Left lobe of liver (tissue), 2 donors: Measurements from ENCODE around the gene TDRD12. TPM values are rescaled to one million over a fixed set of nuclear protein-coding genes. Genes with fewer than 3 reads are reported as not detected.

Experiments
- ATAC-seq: fragments of 200-7000 bp; cut with Tn5 transposase; one replicate; pipeline ENCODE4 v1.9.1; 2020; ENCODE audit warnings: mild to moderate bottlenecking, moderate library complexity
- DNase-seq: peaks from one replicate; pipeline ENCODE4 v3.0.0-alpha.2; 2020; ENCODE audit warnings: low spot score
- total RNA-seq: library from RNA; stranded (reverse); gene quantifications from one replicate; pipeline ENCODE4 v1.2.1, GENCODE V29; 2021
- donor health status: DM: no; HTN: no; CAD: no; lungs with moderate emphysema.
- donor health status: DM: no; HTN: yes; CAD: no.

Gene TDRD12, protein sequence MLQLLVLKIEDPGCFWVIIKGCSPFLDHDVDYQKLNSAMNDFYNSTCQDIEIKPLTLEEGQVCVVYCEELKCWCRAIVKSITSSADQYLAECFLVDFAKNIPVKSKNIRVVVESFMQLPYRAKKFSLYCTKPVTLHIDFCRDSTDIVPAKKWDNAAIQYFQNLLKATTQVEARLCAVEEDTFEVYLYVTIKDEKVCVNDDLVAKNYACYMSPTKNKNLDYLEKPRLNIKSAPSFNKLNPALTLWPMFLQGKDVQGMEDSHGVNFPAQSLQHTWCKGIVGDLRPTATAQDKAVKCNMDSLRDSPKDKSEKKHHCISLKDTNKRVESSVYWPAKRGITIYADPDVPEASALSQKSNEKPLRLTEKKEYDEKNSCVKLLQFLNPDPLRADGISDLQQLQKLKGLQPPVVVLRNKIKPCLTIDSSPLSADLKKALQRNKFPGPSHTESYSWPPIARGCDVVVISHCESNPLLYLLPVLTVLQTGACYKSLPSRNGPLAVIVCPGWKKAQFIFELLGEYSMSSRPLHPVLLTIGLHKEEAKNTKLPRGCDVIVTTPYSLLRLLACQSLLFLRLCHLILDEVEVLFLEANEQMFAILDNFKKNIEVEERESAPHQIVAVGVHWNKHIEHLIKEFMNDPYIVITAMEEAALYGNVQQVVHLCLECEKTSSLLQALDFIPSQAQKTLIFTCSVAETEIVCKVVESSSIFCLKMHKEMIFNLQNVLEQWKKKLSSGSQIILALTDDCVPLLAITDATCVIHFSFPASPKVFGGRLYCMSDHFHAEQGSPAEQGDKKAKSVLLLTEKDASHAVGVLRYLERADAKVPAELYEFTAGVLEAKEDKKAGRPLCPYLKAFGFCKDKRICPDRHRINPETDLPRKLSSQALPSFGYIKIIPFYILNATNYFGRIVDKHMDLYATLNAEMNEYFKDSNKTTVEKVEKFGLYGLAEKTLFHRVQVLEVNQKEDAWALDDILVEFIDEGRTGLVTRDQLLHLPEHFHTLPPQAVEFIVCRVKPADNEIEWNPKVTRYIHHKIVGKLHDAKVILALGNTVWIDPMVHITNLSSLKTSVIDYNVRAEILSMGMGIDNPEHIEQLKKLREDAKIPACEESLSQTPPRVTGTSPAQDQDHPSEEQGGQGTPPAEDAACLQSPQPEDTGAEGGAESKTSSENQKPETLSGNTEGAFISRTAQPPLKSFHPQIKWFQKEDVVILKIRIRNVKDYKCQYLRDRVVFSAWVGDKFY (N-terminal part only)
- total RNA-seq = not detected

DNA sequence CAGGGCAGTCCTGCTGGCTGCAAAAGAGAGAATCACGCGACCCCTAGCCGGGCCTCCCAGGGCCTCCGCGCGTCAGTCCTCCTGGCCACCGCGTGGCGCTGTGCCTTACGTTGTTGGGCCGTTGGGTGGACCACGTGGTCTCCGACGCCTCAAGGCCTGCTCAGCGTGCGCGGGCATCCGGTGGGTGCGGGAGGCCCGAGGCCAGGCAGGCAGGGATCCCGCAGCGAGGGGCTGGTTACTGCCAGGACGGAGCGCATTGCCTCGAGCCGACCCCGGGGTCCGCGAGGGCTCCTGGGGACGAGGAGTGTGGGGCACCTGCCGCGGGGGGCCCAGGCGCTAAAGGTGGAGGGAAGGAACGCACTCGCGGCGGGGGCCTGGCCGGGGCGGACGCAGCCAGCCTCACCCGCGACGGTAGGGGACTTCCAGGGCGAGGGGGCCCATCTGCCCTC, at the start of gene TDRD12:
Gene TDRD12 (plus strand): TSS at position 157 of the 449 bp plus-strand sequence. CDS start 306 bp downstream, outside the sequence.
- no peak for ATAC-seq
- DNase-seq = no peak

DNA sequence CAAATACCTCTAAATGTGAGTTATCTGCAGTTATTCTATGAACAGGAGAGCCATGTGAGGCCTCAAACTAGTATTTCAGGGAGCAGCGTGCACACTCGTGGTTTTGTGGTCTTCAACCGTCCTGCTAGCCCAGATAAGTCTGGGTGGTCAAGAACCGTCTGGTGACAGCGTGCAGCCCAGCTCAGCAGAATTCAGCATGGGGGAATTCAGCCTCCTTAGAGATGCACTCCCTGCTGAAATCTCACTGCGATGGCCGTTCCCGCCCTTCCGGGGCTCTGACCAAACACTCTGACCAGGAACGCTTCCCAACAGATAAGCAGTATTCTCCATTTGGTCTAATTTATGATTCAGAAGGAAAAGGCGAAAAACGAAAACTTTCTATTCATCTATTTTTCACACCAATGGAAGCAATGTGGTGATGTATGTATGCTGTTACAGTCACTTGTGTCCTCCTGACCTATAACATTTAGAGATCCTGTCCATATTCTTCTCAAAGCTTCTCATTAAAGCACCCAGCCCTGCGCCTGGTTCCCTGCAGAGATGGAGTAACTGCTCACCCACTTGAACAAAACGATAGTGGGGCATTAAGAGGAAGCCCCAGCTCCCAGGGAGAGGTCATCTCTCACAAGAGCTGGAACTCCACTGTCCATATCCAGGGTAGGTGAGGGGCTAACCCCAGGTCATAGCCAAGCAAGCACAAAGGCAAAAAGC, 47.5 kb upstream of the TDRD12 start:
- ATAC-seq (no peak), DNase-seq (no peak)

DNA sequence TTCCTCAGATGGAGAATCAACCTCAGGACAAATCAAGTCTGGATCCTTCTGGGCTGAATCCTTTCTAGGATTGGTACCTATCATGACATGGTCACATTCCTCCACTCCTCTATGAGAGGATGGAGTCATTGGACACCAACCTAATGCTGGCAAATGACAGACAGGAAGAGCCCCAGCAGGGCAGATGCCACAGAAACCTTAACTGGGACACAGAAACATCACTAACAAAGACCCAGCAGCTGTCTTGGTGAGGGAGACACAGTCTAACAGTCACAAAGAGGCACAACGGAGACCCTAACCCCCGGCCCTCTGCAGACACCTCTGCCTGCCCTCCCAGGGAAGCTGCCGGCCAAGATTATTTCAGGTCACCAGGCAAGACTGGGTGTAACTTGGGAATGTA, 46.7 kb upstream of the TDRD12 start:
- DNase-seq (no peak), ATAC-seq (no peak)

DNA sequence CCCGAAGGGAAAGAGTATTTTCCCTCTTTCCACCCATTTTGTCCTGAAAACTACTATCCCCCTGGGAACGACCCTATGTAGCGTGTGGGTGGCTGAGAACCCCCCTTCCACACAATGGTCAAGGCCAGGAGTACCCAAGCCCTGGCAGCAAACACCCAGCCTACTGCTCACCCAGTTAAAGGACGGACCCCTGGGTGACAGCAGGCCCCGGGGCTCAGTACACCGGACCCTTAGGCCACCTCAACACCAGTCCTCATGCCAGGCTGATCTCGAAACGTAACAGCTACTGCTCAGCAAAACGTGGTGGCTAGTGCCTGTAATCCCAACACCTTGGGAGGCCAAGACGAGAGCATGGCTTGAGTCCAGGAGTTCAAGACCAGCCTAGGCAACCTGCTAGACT, 46.0 kb upstream of the TDRD12 start:
- ATAC-seq = no peak
- DNase-seq = no peak

DNA sequence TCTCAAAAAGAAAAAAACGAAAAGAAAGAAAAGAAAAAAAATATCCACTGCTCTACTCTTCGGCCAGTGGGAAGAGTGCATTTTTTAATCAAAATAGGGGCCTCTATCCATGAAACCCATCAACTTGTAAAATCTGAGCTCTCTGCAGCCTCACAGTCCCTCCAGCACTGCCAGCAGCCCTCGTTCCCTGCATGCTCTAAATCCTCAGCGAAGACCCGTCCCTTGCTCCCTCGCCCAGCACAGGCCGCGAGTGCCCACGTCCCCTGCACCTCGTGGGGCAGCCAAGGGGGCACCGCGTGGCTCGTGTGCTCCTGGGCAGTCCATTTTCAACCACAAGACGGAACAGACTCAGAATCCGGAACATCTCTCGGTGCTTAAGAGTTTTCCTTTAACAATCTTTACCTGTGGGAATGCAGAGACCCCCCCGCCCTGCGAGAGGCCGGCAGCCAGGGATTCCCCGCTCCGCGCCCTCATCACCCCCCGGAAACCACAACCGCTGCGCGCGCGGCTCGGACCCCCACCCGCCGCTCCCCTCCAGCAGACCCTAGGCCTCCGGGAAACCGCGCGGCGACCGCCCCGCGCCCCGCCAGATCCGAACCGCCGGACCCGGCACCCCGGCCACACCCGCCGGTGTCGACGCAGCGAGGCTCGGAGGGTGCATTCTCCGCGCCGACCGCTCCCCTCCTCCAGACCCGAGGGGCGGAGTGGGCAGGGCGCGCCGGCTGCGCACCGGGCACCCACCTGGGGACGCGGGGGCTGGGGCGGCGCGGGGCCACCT, 45.2 kb upstream of the TDRD12 start:
- ATAC-seq = no peak
- no peak for DNase-seq

DNA sequence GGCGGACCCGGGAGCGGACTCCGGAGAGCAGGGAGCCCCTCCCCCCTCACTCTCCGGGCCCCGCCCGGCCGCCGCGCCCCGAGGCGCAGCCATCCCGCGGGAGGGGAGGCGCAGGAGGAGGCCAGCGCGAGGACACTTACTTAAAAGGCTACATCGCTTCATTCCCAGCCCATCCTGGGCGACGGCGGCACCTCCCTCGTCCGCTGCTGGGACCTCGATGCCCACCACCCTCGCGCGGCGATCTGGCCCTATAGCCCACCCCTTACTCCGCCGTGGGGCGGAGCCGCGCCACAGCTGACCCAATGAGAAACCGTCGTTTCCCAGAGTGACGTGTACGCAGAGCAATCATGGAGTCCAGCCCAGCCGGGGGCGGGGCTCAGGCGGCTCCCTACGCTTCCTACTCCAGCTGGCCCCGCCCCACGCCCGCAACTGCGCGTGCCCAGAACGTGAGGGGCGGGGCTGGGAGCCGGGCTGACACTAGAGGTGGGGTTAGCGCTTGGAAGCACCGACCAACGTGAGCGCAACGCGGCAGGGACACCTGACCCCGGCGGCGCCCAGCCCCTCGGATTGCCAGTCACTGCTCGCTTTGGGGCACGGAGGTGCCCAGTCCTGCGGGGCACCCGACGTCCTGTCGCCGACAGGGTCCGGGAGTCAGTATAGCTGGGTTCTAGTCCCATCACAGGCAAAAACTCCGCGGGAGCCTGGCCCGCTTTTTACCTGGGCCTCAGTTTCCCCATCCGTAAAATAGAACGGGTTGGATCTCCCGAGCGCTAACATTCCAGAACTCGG, 44.4 kb upstream of the TDRD12 start, which contains the start of gene ANKRD27:
Gene ANKRD27 (minus strand): TSS at position 250 of the 789 bp plus-strand sequence. CDS start 16,165 bp downstream, outside the sequence.
- peak; percentile 94 for ATAC-seq

DNA sequence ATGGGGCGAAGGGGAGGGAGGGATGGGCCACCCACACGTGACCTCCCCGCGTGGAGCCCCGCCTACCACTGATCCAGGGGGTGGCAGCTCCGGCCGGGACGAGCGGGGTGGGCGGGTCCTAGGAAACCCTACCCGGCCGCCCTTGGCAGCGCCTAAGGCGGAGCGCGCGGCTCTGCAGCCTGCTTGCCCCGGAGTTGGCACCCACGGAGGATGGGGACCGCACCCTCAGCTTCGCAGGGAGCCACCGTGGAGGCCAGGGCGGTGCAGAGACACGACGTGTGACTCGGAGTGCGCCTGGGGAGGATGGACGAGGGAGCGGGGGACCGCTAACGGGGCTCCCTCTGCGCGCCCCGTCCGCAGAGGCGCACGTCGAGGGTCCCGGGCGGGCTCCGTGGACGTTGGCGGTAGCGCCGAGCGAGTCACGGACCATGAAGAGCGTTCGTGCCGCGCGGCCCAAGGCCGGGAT, 43.8 kb upstream of the TDRD12 start, which contains the start of gene RGS9BP:
Gene RGS9BP (plus strand): TSS at position 129 of the 466 bp plus-strand sequence. CDS start 416 bp downstream, outside the sequence.
- peak; percentile 56 for ATAC-seq
- peak; percentile 75 for DNase-seq

More for the DNA sequence above, 44.4 kb upstream of the TDRD12 start, which contains the start of gene ANKRD27:
- DNase-seq = peak; percentile 99

DNA sequence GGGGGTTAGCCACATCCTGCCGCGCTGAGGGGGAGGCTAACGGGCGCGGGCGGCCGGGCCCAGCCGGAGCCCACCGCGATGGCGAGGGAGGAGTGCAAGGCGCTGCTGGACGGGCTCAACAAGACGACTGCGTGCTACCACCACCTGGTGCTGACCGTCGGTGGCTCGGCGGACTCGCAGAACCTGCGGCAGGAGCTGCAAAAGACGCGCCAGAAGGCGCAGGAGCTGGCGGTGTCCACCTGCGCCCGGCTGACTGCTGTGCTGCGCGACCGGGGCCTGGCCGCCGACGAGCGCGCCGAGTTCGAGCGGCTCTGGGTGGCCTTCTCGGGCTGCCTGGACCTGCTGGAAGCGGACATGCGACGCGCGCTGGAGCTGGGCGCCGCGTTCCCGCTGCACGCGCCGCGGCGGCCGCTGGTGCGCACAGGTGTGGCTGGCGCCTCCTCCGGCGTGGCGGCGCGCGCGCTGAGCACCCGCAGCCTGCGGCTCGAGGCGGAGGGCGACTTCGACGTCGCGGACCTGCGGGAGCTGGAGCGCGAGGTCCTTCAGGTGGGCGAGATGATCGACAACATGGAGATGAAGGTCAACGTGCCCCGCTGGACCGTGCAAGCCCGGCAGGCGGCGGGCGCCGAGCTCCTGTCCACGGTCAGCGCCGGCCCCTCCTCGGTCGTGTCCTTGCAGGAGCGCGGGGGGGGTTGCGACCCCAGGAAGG, 43.2 kb upstream of the TDRD12 start:
- ATAC-seq (no peak), DNase-seq (no peak)

DNA sequence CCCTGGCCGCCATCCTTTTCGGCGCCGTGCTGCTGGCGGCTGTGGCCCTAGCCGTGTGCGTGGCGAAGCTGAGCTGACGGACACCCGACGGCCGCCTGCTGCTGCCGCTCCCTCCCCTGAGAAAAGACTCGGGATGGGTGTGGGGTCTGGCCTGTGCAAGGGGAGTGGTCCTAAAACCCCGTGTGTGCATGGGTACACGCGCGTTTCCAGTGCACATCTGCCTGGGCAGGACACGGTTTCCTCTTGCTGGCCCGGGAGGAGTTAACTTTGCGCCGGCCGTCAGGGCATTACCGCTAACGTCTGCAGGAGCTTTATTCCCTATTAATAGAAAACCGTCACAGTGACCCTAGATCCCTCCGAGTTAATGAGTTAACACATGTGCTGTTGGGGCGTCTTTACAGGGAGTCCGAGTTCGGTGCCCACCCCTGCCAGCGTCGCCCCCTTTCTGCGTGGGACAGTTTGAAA, 42.6 kb upstream of the TDRD12 start:
- ATAC-seq (no peak), DNase-seq (no peak)

DNA sequence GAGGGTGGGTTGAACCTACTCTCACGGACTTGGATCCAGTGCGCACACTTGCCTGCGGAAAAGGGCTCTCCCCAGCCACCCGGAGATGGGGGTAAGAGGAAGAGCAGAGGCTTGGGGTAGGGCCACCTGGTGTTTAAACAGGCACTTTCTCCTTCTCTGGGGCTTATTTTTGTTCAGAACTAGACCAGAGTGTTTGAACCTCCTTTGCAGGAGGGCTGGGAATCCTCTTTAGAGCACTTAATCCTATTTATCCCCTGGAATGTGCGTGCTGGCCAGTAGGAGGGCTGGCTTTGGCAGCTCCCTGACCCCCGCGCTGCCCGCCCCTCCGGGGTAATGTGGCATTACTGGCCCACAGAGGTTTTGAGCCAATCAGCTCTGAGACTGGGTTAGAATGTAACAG, 41.9 kb upstream of the TDRD12 start:
- no peak for DNase-seq
- no peak for ATAC-seq

DNA sequence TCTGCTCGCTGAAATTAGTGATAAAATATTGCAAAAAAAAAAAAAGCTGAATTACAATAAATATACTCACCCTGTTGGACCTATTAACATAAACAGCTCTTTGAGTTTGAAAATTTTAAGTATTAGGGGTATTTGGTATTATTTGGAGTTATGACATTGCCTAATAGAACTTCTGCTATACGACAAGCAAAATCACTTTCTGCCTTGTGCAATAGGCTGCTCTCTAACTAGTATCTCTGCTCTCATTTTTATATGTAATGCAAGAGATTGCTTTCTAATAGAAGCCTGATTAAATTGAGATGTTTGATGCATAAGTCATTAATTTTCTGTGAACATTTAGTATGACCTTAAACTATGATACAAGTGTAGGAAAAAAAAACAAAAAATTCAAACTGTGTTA, 38.6 kb upstream of the TDRD12 start:
- ATAC-seq = no peak
- DNase-seq = no peak

DNA sequence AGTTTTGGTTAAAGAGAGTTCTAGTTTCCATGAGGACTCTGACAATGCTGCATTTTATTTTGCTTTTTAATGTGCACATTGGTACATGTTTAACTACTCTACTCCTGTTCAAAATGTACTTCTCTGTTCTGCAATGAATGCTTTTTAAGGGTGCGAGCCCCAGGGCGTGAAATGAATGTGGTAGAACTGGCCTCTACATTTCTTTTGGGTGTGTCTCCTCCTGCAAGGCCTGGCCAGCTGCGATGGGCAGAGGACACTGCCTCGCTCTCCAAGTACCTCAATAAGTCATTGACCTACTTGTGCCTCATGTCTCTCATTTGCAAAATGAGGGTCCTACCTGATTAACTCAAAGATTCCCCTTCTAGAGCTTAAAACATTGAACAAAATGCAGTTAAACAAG, 37.2 kb upstream of the TDRD12 start:
- ATAC-seq (no peak), DNase-seq (no peak)

DNA sequence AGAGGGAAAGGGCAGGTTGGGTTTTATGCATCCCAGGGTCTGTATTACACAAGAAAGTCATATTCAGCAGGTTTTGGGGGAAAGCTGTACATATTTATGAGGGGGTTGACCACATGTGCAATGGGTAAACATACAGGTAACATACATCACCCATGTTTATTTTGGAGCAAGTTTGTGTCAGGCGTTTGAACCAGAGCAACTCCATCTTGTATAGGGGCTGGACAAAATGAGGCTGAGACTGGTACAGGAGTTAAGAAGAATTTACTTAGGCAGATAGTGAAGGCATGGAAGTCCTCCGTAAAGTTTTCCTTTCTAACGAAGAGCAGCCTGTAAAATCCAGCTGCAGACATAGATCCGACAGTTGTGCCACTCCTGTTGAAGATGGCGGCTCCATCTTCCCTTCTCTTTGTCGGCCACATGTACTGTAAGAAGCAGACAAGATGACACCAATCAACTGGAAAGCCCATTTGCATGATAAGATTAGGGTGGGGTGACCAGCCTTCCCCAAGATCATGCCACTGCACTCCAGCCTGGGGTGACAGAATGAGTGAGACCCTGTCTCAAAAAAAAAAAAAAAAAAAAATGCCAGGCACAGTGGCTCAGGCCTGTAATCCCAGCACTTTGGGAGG, 32.6 kb upstream of the TDRD12 start:
- no peak for ATAC-seq
- no peak for DNase-seq

DNA sequence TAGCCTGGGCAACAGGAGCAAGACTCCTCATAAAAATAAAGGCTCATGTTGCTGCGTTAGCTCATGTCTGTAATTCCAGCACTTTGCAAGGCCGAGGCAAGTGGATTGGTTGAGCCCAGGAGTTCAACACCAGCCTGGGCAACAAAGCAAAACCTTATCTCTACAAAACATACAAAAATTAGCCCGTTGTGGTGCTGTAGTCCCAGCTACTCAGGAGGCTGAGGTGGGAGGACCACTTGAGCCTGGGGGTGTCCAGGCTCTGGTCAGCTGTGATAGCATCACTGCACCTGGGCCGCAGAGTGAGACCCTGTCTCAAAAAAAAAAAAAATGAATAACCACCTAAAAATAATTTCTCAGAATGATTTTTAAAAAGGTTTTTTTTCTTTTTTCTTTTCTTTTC, 31.9 kb upstream of the TDRD12 start:
- ATAC-seq (no peak), DNase-seq (no peak)

DNA sequence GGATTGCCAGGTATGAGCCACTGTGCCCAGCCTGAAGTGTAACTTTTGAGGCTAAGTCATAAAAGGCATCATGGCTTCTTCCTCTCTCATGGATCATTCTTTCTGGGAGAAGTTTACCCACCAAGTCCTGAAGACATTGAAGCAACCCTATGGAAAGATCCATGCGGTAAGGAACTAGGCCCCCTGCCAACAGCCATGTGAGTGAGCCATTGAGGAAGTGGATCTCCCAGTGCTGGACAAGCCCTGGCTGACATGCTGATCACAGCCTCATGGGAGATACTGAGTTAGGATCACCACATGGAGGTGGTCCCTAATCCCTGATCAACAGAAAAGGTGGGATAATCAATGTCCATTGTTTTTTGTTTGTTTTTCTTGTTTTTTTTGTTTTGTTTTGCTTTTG, 31.3 kb upstream of the TDRD12 start:
- ATAC-seq = no peak
- no peak for DNase-seq

DNA sequence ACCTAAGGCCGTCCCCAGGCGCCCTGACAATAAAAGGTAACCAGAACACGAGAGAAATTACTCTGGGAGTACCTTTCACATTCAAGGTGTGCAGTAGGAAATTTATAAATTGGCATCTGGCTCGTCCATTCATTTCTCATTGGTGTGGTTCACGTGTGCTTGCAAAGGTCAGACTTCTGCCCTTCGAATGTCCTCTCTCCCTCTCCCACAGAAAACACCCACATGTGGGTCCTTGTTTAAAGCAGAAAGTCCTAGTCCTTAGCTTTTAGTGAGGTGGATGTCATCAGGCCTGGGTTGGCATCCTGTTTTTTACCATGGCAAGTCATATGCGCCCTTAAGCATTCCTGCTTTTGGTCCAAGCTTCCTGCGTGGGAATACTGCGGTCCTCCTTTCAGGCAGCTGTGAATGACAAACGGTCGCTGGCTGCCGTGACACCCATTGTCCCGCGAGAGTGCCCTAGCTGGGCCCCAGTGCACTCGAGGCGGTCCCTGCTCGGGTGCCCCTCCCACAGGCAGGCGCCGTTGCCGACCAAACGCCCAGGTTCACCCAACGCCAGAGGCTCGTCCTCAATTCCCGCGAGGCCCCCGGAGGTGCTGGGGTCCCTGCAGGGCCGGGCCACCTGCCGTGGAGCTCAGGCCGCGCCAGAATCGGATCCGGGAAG, 28.1 kb upstream of the TDRD12 start, which contains the start of gene NUDT19:
Gene NUDT19 (plus strand): TSS at position 531 of the 661 bp plus-strand sequence. CDS start 140 bp downstream, outside the sequence.
- ATAC-seq (peak; percentile 97), DNase-seq (peak; percentile 90)
